Central memory CD8-positive, alpha-beta T cell (primary cell): ENCODE data around the gene UBIAD1.

Experiments used
- ATAC-seq: fragments of 150-1000 bp; cut with Tn5 transposase; replicated peaks from 2 replicates; pipeline ENCODE4 v1.10.0; 2022; ENCODE audit warnings: mild to moderate bottlenecking, moderate FRiP score, moderate number of reproducible peaks; ENCODE audit not compliant: poor library complexity, severe bottlenecking; ENCODE audit errors: extremely low read depth
- DNase-seq, 2 donors: peaks; one replicate each; pipeline ENCODE4 v3.0.0; 2021; ENCODE audit warnings: low spot score in 2 of 2
- H3K27ac Mint-ChIP-seq: one replicate; pipeline ENCODE4 v1.8.0; 2022; ENCODE audit warnings: low read depth, mild to moderate bottlenecking, moderate library complexity, mixed read lengths
- H3K27me3 Mint-ChIP-seq: one replicate; pipeline ENCODE4 v1.8.0; 2022; ENCODE audit warnings: mixed read lengths
- H3K36me3 Mint-ChIP-seq: one replicate; pipeline ENCODE4 v1.8.0; 2022; ENCODE audit warnings: mild to moderate bottlenecking, moderate library complexity, mixed read lengths; ENCODE audit not compliant: insufficient read depth
- H3K4me1 Mint-ChIP-seq: one replicate; pipeline ENCODE4 v1.8.0; 2022; ENCODE audit warnings: mixed read lengths
- H3K4me3 Mint-ChIP-seq: one replicate; pipeline ENCODE4 v1.8.0; 2022; ENCODE audit warnings: mild to moderate bottlenecking, moderate library complexity, mixed read lengths
- H3K9me3 Mint-ChIP-seq: one replicate; pipeline ENCODE4 v1.8.0; 2022; ENCODE audit warnings: mixed read lengths

The UBIAD1 gene

DNA sequence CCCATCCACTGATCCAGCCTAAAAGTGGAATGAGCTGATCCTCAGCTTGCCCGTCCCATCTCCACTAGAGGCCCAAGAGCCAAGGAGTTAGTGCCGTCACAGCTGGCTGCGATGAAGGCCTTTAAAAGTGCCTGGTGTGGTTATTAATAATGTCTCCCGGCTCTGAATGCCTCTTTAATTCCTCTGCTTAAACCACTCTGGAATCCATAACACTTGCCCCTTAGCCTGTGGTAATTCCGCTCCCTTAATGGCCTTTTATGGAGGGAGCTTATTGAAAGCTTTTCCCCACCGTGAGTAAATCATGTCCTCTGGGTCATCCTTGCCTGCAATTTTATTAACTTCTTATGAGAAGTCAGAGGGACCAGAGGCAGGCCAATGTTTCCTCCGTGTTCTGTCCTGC, 55.4 kb downstream of the UBIAD1 start:
- Mint-ChIP-seq H3K9me3 (no peaks in the 10 kb centered on the region), H3K4me1 (no peaks in the 10 kb centered on the region)

DNA sequence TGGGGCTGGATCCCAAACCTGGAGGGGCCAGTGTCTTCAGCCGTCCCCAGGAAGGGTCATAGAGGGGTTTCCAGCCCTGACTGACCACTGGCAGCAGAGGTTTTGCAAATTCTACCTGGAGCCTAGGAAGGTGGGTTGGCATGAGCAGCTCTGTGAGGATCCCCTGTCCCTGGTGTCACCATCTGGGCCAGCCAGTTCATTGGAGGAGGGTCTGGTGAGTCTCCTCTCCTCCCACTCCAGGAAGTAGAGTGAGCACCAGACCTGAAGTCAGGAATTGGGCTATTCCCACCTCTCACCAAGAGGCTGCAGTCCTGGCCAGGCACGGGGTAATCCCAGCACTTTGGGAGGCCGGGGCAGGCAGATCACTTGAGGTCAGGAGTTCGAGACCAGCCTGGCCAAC, 57.4 kb downstream of the UBIAD1 start:
- no peak for DNase-seq
- H3K9me3 Mint-ChIP-seq, result no peaks in the 10 kb centered on the region
- no peaks in the 10 kb centered on the region for H3K36me3 Mint-ChIP-seq
- H3K4me3 Mint-ChIP-seq, result no peak overlapping the region
- H3K27me3 Mint-ChIP-seq, result peaks cover 24% of the 10 kb centered on the region
- no peak overlapping the region for H3K27ac Mint-ChIP-seq
- peaks cover 6% of the 10 kb centered on the region for H3K4me1 Mint-ChIP-seq
- ATAC-seq, result no peak

More for the DNA sequence above, 55.4 kb downstream of the UBIAD1 start:
- ATAC-seq (no peak), DNase-seq (no peak)
- Mint-ChIP-seq H3K27me3 (peaks cover 15% of the 10 kb centered on the region), H3K4me3 (no peak overlapping the region), H3K27ac (no peak overlapping the region), H3K36me3 (no peaks in the 10 kb centered on the region)

- H3K9me3 Mint-ChIP-seq, result no peaks in the 10 kb centered on the region
- no peak for ATAC-seq
- H3K27ac Mint-ChIP-seq, result no peak overlapping the region
- H3K4me3 Mint-ChIP-seq, result no peak overlapping the region
- no peaks in the 10 kb centered on the region for H3K36me3 Mint-ChIP-seq
- peaks cover 7% of the 10 kb centered on the region for H3K4me1 Mint-ChIP-seq
- H3K27me3 Mint-ChIP-seq, result peaks cover 25% of the 10 kb centered on the region
- no peak for DNase-seq
Measured at GRCh38 chr1:11331036-11331944, 58.3 kb downstream of the UBIAD1 start.

GRCh38 chr1:11331945-11332546, 59.0 kb downstream of the UBIAD1 start:
- no peak overlapping the region for H3K4me3 Mint-ChIP-seq
- no peaks in the 10 kb centered on the region for H3K9me3 Mint-ChIP-seq
- peaks cover 25% of the 10 kb centered on the region for H3K27me3 Mint-ChIP-seq
- peaks cover 7% of the 10 kb centered on the region for H3K4me1 Mint-ChIP-seq
- DNase-seq (no peak), ATAC-seq (no peak)
- H3K27ac Mint-ChIP-seq, result no peak overlapping the region
- no peaks in the 10 kb centered on the region for H3K36me3 Mint-ChIP-seq

- no peak overlapping the region for H3K4me3 Mint-ChIP-seq
- peaks cover under 1% of the 10 kb centered on the region for H3K36me3 Mint-ChIP-seq
- DNase-seq (no peak), ATAC-seq (no peak)
- peaks cover 7% of the 10 kb centered on the region for H3K4me1 Mint-ChIP-seq
- H3K27me3 Mint-ChIP-seq, result peaks cover 32% of the 10 kb centered on the region
- no peaks in the 10 kb centered on the region for H3K9me3 Mint-ChIP-seq
- H3K27ac Mint-ChIP-seq, result no peak overlapping the region
Measured at GRCh38 chr1:11333631-11334030, 60.6 kb downstream of the UBIAD1 start.

- H3K36me3 Mint-ChIP-seq, result peaks cover 2% of the 10 kb centered on the region
- H3K4me1 Mint-ChIP-seq, result peaks cover 7% of the 10 kb centered on the region
- H3K9me3 Mint-ChIP-seq, result no peaks in the 10 kb centered on the region
- ATAC-seq (no peak), DNase-seq (no peak)
- no peak overlapping the region for H3K27ac Mint-ChIP-seq
- no peak overlapping the region for H3K4me3 Mint-ChIP-seq
- peaks cover 32% of the 10 kb centered on the region for H3K27me3 Mint-ChIP-seq
Measured at GRCh38 chr1:11334261-11334804, 61.3 kb downstream of the UBIAD1 start.

GRCh38 chr1:11334821-11335220, 61.8 kb downstream of the UBIAD1 start:
- H3K36me3 Mint-ChIP-seq, result peaks cover 2% of the 10 kb centered on the region
- DNase-seq (no peak), ATAC-seq (no peak)
- H3K27me3 Mint-ChIP-seq, result peaks cover 34% of the 10 kb centered on the region
- peak overlapping the region; percentile 90 for H3K27ac Mint-ChIP-seq
- peak overlapping the region; percentile 44 for H3K4me3 Mint-ChIP-seq
- H3K4me1 Mint-ChIP-seq, result peaks cover 7% of the 10 kb centered on the region
- no peaks in the 10 kb centered on the region for H3K9me3 Mint-ChIP-seq

DNA sequence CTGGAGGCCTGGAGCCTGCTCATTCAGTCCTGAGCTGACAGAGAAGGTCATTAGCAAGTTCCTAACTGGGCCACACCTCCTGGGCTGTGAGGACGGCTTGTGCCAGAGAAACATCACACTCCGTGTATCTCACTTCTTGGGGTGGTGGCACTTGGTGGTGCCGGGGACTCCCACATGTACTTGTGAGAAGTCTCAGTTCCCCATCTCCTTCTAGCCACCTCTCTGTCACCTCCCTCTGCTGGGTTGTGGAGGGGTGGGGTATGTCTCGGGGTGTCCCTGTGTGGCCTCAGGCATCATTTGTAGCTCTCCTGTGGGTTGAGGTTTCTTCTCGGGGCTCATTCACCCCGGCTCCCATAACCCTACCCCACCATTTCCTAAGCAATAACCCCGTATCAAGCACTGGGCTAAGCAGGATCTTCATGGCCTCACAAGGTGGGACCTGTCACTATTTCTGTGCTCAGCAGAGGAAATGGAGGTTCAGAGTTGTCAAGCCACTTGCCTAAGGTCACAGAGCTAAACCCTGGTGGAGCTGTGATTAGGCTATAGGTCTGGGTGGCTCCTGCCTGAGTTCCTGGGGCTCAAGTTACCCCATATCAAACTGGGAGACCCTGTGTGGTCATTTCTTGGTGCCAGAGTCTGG, 62.5 kb downstream of the UBIAD1 start:
- H3K27ac Mint-ChIP-seq, result peak overlapping the region; percentile 90
- H3K9me3 Mint-ChIP-seq, result no peaks in the 10 kb centered on the region
- peak overlapping the region; percentile 44 for H3K4me3 Mint-ChIP-seq
- DNase-seq, result peak in 1 of 2 donors; percentile 15
- H3K27me3 Mint-ChIP-seq, result peaks cover 41% of the 10 kb centered on the region
- peaks cover 7% of the 10 kb centered on the region for H3K4me1 Mint-ChIP-seq
- H3K36me3 Mint-ChIP-seq, result peaks cover 2% of the 10 kb centered on the region
- ATAC-seq, result peak; percentile 74

GRCh38 chr1:11337580-11338073, 64.6 kb downstream of the UBIAD1 start:
- Mint-ChIP-seq H3K9me3 (no peaks in the 10 kb centered on the region), H3K4me1 (peaks cover 7% of the 10 kb centered on the region), H3K27me3 (peaks cover 48% of the 10 kb centered on the region), H3K4me3 (no peak overlapping the region), H3K36me3 (peaks cover 2% of the 10 kb centered on the region), H3K27ac (no peak overlapping the region)
- peak; percentile 42 to 53 for DNase-seq
- ATAC-seq, result peak; percentile 25
